IPS-20b (cell line): Measurements from ENCODE around the gene RELN.

Experiments used
- H3K27ac ChIP-seq: one replicate; pipeline ENCODE4 v1.5.1; 2013; ENCODE audit warnings: low read length
- H3K27me3 ChIP-seq: 2 replicates; pipeline ENCODE4 v1.6.1; 2013; ENCODE audit warnings: mild to moderate bottlenecking, low read length, inconsistent platforms; ENCODE audit not compliant: insufficient read depth
- H3K36me3 ChIP-seq: 2 replicates; pipeline ENCODE4 v1.6.1; 2013; ENCODE audit warnings: low read depth, mild to moderate bottlenecking, inconsistent platforms, low read length, moderate library complexity; ENCODE audit not compliant: insufficient read depth
- H3K4me1 ChIP-seq: 2 replicates; pipeline ENCODE4 v1.6.1; 2013; ENCODE audit warnings: mild to moderate bottlenecking, control low read depth, inconsistent platforms, low read length, moderate library complexity; ENCODE audit not compliant: insufficient read depth
- H3K4me3 ChIP-seq: 2 replicates; pipeline ENCODE4 v1.5.1; 2013; ENCODE audit warnings: mild to moderate bottlenecking, low read length, inconsistent platforms
- H3K9ac ChIP-seq: 2 replicates; pipeline ENCODE4 v1.6.1; 2013; ENCODE audit warnings: low read depth, mild to moderate bottlenecking, inconsistent platforms, low read length, moderate library complexity
- H3K9me3 ChIP-seq: 2 replicates; pipeline ENCODE4 v1.6.1; 2013; ENCODE audit warnings: mild to moderate bottlenecking, low read depth, low read length, inconsistent platforms; ENCODE audit not compliant: insufficient read depth

The RELN gene

DNA sequence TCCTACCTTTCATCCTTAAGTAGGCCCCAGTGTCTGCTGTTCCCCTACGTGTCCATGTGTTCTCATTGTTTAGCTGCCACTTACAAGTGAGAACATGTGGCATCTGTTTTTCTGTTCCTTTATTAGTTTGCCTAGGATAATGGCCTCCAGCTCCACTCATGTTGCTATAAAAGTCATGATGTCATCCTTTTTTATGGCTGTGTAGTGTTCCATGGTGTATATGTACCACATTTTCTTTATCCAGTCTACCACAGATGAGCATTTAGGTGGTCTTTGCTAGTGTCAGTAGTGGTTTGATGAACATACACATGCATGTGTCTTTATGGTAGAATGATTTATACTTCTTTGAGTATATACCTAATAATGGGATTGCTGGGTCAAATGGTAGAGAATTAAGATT is 397.3 kb downstream of the RELN start:
- Histone ChIP-seq H3K9me3 (no peaks in the 10 kb centered on the region), H3K36me3 (no peaks in the 10 kb centered on the region), H3K4me3 (no peak overlapping the region), H3K27ac (no peak overlapping the region), H3K27me3 (no peaks in the 10 kb centered on the region), H3K9ac (no peak overlapping the region), H3K4me1 (no peaks in the 10 kb centered on the region)

DNA sequence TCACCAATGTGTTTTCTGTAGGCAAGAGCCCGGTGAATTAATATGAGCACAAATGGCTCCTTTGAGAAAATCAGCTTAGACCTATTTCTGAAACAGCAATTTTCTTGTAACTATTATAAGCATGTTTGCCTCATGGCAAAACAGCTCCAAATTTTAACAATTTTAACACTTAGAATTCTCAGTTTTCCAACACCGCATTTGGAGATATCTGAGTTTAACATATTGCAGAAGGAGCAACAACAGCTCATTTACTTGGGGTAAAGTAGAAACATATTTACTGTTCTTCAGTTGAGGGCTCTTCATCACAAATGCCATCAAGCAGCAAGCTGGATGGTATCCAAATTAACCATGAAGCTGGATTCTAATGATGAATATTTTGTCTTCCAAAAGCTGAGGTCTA is 409.4 kb downstream of the RELN start:
- Histone ChIP-seq H3K9me3 (no peaks in the 10 kb centered on the region), H3K9ac (no peak overlapping the region), H3K4me1 (no peaks in the 10 kb centered on the region), H3K27ac (no peak overlapping the region), H3K36me3 (no peaks in the 10 kb centered on the region), H3K27me3 (no peaks in the 10 kb centered on the region), H3K4me3 (no peak overlapping the region)

DNA sequence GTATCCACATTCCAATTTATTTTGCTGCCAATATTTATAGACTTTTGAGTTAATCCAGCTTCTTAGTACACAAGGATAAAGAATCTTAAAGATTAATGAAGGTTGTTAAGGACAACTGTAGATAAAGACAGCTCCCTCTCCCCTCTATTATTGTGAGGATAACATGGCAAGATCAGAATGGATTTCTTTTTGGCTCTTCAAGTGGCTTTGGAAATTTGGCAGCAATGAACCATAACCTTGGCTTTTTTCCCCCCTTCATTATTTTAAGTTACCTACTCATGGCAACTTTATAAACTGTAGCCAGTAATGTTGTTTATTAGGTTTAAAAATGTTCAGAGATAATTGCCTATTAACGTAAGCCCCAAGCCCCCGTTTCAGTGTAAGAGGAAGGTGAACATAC is 412.4 kb downstream of the RELN start:
- H3K9me3 ChIP-seq: no peaks in the 10 kb centered on the region
- no peak overlapping the region for H3K27ac ChIP-seq
- no peak overlapping the region for H3K4me3 ChIP-seq
- H3K27me3 ChIP-seq: no peaks in the 10 kb centered on the region
- no peaks in the 10 kb centered on the region for H3K36me3 ChIP-seq
- H3K4me1 ChIP-seq: no peaks in the 10 kb centered on the region
- H3K9ac ChIP-seq: no peak overlapping the region

DNA sequence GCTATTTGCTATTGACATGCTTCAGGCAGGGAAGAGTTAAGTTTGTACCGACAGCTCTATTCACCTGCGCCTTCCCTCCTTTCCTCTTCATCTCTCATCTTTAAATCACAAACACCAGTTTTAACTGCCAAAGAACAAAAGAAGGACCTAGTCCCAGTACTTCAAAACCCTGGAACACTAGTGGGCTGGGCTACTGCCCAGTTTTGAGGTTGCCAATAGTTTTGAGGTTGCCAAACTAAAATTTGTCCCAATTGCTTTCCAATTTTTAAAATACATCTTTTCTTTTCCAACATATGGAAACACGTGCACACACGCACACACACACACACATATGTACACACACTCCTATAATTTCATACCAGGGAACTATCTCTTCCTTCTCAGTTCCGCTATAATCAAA is 412.8 kb downstream of the RELN start:
- Histone ChIP-seq H3K4me3 (no peak overlapping the region), H3K27me3 (no peaks in the 10 kb centered on the region), H3K27ac (no peak overlapping the region), H3K9me3 (no peaks in the 10 kb centered on the region), H3K9ac (no peak overlapping the region), H3K4me1 (no peaks in the 10 kb centered on the region), H3K36me3 (no peaks in the 10 kb centered on the region)

DNA sequence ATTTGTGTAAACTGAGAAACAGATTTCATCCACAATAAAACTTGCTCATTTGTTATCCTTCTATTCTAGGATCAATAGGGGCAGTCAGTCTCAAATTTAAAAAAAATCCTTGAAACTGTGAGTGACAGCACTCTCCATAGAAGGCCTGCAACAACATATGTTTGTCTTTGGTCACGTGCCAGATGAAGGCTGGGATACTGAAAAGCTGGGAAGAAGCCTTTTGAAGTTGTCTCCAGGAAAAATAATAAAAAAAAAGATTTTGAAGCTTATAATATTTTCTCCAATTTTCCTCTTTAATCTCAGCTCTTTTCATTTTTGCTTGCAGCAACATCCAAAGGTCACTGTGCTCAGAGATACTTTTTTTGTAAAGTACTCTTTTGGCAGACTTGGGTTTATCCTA is 414.9 kb downstream of the RELN start:
- H3K27me3 ChIP-seq: no peaks in the 10 kb centered on the region
- H3K36me3 ChIP-seq: no peaks in the 10 kb centered on the region
- H3K9ac ChIP-seq: no peak overlapping the region
- H3K4me3 ChIP-seq: no peak overlapping the region
- H3K27ac ChIP-seq: no peak overlapping the region
- H3K4me1 ChIP-seq: no peaks in the 10 kb centered on the region
- H3K9me3 ChIP-seq: no peaks in the 10 kb centered on the region

DNA sequence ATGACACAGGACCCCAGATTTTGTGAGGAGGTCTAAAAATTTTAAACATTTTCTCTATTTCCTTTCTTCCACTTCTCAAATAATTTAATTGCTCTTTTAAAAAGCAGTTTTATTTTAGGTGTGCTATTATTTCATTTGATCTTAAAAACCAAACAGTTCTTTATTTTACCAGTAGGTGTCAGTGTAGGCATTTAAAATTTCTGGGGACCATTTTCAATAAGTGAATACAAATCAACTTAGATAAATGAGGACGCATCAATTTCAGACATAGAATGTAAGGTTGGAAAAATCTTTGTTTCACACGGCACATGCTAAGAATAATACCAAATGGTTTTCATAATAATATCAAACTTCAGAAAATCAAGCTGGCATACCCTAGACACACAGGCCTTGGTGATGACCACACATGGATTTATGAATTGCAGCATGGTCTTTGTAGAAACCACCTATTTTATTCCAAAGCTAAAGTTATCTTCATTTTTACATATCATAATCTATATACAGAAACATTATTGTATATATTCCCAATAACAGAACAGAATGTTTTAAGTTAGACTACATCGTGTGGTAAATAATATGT is 415.9 kb downstream of the RELN start:
- Histone ChIP-seq H3K9ac (no peak overlapping the region), H3K4me3 (no peak overlapping the region), H3K27ac (no peak overlapping the region), H3K36me3 (no peaks in the 10 kb centered on the region), H3K4me1 (no peaks in the 10 kb centered on the region), H3K9me3 (no peaks in the 10 kb centered on the region), H3K27me3 (no peaks in the 10 kb centered on the region)

DNA sequence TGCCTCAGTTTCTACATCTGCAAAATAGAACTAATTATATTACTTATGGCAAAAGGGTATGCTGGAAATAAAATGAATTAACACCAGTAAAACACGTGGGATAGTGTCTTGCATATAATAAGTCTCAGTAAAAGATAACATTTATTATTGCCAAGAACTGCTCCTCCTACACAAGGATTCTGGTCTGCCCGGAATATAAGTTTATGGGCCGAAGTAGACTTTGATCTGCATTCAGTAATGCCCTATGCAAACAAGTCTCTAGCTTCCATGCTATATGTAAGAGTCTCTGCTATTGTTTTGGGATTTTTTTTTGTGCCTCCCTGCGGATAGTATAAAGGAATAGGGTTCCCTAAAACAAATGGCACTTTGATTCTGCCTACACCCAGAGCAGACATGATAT is 417.9 kb downstream of the RELN start:
- Histone ChIP-seq H3K4me1 (no peaks in the 10 kb centered on the region), H3K4me3 (no peak overlapping the region), H3K9me3 (no peaks in the 10 kb centered on the region), H3K27ac (no peak overlapping the region), H3K9ac (no peak overlapping the region), H3K27me3 (no peaks in the 10 kb centered on the region), H3K36me3 (no peaks in the 10 kb centered on the region)

DNA sequence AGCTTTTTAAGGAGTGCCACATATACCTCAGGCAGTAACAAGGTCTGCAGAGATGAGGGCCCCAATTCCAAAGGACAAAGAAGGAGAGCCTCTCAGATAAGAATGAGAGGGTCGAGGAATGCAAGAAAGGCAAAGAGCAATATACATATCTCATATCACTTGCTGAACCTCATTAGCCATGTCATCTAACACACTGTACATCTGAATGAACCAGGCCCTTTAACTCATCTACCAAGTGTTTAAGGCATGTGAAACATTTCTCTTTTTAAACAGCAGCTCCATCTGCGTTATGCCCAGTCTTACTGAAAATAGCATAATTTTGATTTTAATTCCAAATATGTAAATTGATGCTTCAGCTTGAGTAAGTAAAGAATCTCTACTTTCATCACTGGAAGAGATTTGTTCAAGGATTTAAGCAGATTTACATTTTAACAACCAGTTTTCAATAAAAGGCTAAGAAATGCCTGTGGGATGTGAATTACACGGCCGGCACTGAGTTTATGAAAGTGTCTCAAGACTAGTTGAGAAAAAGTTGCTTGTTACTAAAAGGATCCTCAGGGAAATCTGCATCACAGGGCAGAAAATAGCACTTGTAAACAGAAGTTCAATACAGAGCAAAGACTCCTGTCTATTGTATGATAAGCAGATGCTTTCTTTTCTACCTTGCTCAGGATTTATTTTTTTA is 419.7 kb downstream of the RELN start:
- no peaks in the 10 kb centered on the region for H3K4me1 ChIP-seq
- H3K36me3 ChIP-seq: no peaks in the 10 kb centered on the region
- H3K9me3 ChIP-seq: no peaks in the 10 kb centered on the region
- no peak overlapping the region for H3K4me3 ChIP-seq
- H3K27me3 ChIP-seq: no peaks in the 10 kb centered on the region
- no peak overlapping the region for H3K9ac ChIP-seq
- H3K27ac ChIP-seq: no peak overlapping the region

DNA sequence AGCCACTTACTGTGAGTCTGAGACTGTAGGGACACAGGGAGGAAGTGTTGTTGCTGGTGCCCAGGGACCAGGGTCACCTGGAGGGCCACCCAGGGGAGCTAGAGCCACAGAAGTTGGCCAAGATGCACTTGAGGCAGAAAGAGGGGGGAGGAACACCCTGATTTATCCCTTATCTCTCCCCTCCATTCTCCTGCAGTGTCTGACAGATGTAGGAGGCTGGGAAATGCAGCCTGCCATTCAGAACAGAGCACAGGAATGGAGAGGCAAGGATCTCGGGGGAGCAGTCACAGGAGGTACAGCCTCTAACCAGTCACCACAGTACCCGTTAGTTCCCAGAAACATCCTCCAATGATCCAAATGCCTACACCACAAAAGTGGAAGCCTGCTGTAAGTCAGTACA is 425.0 kb downstream of the RELN start:
- Histone ChIP-seq H3K36me3 (no peaks in the 10 kb centered on the region), H3K4me1 (no peaks in the 10 kb centered on the region), H3K4me3 (no peak overlapping the region), H3K27ac (no peak overlapping the region), H3K9ac (no peak overlapping the region), H3K27me3 (no peaks in the 10 kb centered on the region), H3K9me3 (no peaks in the 10 kb centered on the region)

DNA sequence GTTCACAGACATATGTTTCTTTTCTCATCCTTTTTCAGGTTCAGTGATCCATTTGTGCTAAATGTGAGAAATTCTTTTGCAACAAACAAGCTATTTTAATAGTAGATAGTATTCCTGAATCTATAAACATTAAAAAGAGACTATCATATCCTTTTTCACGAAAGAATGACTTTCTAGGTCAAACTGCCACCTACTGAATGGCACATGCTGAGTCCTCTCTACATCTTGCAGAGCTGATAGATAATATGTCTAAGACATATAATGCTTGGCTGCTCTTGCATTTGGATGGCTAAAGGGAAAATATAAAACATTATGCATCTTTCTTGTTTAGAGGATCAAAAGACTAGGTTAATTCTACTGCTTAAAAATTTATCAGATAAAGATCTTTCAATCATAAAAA is 429.3 kb downstream of the RELN start:
- Histone ChIP-seq H3K4me1 (no peaks in the 10 kb centered on the region), H3K27ac (no peak overlapping the region), H3K36me3 (no peaks in the 10 kb centered on the region), H3K9ac (no peak overlapping the region), H3K9me3 (no peaks in the 10 kb centered on the region), H3K27me3 (no peaks in the 10 kb centered on the region), H3K4me3 (no peak overlapping the region)

DNA sequence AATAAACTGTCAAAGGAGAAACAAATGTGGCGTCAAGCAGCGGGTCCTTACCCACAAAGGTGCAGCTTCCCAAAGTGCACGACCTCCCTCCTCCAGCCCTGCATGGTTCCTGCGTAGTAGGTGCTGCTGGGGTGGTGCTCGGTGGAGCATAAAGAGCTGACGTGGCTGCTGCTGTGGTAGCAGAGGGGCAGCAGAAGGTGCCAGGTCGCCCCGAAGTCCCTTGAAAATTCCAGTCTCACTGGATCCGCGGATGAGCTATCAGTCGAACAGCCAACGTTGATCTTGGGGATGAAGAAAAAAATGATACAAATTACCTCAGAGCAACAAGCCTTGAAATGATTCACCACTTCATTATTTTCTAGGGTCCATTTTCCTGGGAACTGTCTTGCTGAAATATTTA is 438.4 kb downstream of the RELN start:
- Histone ChIP-seq H3K4me3 (no peak overlapping the region), H3K36me3 (no peaks in the 10 kb centered on the region), H3K4me1 (no peaks in the 10 kb centered on the region), H3K27ac (no peak overlapping the region), H3K9ac (no peak overlapping the region), H3K27me3 (no peaks in the 10 kb centered on the region), H3K9me3 (no peaks in the 10 kb centered on the region)

DNA sequence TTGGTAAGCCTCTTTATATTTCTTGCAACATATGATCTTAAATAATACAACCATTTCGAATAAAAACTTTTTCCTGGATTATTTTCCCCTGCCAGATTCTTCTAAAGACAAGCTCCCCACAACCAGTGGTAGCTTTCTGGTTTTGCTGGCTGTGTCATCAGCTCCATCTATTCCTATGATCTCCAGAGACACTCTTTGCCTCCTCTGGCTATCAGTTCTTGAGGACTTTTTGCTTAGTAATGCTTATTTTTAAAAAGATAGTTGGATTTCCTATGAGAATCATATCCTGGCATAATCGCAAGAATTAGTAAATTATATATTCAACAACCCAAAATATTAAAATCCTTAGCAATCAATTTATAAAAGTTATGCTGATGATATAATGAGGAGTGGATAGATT is 439.7 kb downstream of the RELN start:
- Histone ChIP-seq H3K27ac (no peak overlapping the region), H3K36me3 (no peaks in the 10 kb centered on the region), H3K9ac (no peak overlapping the region), H3K4me3 (no peak overlapping the region), H3K4me1 (no peaks in the 10 kb centered on the region), H3K9me3 (no peaks in the 10 kb centered on the region), H3K27me3 (no peaks in the 10 kb centered on the region)
